Fibroblast of gingiva (primary cell): ENCODE results near the gene CELF4.
"Not testable (repeated sequence)": the region's sequence is repeated elsewhere in the genome, so short reads cannot be mapped to it uniquely, and the experiment has no call there.

Source experiments
- DNase-seq: peaks from one replicate; pipeline ENCODE4 v3.0.0-alpha.2; 2011; ENCODE audit warnings: low read depth

Gene CELF4

GRCh38 chr18:37465958-37466357, 99.6 kb downstream of the CELF4 start:
- DNase-seq: no peak

GRCh38 chr18:37464257-37464656, 101.3 kb downstream of the CELF4 start:
- no peak for DNase-seq

- not testable (repeated sequence) for DNase-seq
These were observed 104.3 kb downstream of the CELF4 start for GRCh38 chr18:37461329-37461728.

GRCh38 chr18:37460604-37461003, 105.0 kb downstream of the CELF4 start:
- DNase-seq: no peak

- no peak for DNase-seq
These were observed 106.9 kb downstream of the CELF4 start for GRCh38 chr18:37458697-37459096.

GRCh38 chr18:37457753-37458152, 107.8 kb downstream of the CELF4 start:
- no peak for DNase-seq

GRCh38 chr18:37457341-37457740, 108.3 kb downstream of the CELF4 start:
- DNase-seq: no peak

- DNase-seq: no peak
These were observed 108.7 kb downstream of the CELF4 start for GRCh38 chr18:37456873-37457272.

- DNase-seq: no peak
These were observed 109.2 kb downstream of the CELF4 start for GRCh38 chr18:37456395-37456794.

GRCh38 chr18:37453752-37454151, 111.8 kb downstream of the CELF4 start:
- DNase-seq: no peak

- no peak for DNase-seq
These were observed 112.8 kb downstream of the CELF4 start for GRCh38 chr18:37452682-37453385.

- DNase-seq: no peak
These were observed 113.6 kb downstream of the CELF4 start for GRCh38 chr18:37452015-37452414.

- no peak for DNase-seq
These were observed 114.3 kb downstream of the CELF4 start for GRCh38 chr18:37451239-37451825.

GRCh38 chr18:37450434-37451132, 115.0 kb downstream of the CELF4 start:
- no peak for DNase-seq

- DNase-seq: no peak
These were observed 116.0 kb downstream of the CELF4 start for GRCh38 chr18:37449618-37450017.

- DNase-seq: no peak
These were observed 116.7 kb downstream of the CELF4 start for GRCh38 chr18:37448946-37449345.

GRCh38 chr18:37447962-37448888, 117.4 kb downstream of the CELF4 start:
- DNase-seq: no peak

GRCh38 chr18:37445836-37446235, 119.8 kb downstream of the CELF4 start:
- DNase-seq: no peak

- DNase-seq: no peak
These were observed 120.2 kb downstream of the CELF4 start for GRCh38 chr18:37445368-37445767.

- DNase-seq: no peak
These were observed 122.1 kb downstream of the CELF4 start for GRCh38 chr18:37443325-37444055.

- DNase-seq: no peak
These were observed 123.1 kb downstream of the CELF4 start for GRCh38 chr18:37442477-37442876.

- DNase-seq: no peak
These were observed 123.8 kb downstream of the CELF4 start for GRCh38 chr18:37441821-37442220.
